Measurements from ENCODE around the gene GSTA4.

The GSTA4 gene

DNA sequence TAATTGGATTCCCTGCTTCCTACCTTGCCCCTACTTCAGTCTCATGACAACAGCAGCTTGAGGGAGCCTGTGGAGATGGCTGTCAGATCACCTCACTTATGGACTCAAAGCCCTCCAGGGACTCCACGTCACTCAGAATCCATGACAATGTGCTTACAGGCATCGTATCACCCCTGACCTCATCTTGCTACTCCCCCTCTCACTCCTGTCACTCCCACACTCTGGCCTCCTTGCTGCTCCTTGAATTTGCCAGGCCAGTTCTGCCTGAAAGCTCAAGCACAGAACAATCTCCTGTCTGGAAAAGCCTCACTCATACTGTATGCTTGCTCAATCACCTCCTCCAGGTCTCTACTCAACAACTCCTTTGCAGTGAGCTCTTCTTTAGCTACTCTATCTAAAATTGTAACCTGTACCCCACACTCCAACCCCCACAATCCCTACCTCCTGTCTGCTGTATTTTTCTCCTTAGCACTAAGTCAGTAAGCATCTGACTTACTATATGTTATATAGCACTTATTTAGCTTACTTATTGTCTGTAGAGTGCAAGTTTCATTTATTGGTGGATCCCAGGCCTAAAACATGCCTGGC is 10.7 kb upstream of the GSTA4 start:
- TF ChIP-seq CTCF (IDR thresholded peaks at IDR 0.05; ENCODE audit: borderline replicate concordance, insufficient read depth, low read depth, low read length) = no peak
- H3K4me3 ChIP-seq (ENCODE audit: low read depth, low read length) = no peak overlapping the region

DNA sequence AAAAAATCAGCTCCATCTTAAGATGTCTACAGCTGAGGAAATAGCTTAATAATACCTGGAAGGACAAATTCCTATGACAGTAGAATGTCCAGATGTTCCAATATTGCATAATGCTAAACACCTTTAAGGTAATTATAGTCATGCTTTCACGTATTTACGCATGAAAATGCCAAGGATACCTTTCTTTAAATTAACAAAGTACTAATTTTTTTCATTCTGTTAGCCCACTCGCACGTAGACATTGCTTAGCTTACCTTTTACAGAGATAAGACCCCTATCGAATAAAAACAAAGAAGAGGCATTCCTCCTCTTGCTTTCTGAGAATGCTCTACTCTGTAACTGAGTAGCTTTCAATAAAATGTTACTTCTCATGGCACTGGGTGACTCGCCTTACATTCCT is 4.4 kb upstream of the GSTA4 start:
- no peak for TF ChIP-seq CTCF (IDR thresholded peaks at IDR 0.05; ENCODE audit: borderline replicate concordance, insufficient read depth, low read depth, low read length)
- no peak overlapping the region for H3K4me3 ChIP-seq (ENCODE audit: low read depth, low read length)

- no peak for TF ChIP-seq CTCF (IDR thresholded peaks at IDR 0.05; ENCODE audit: borderline replicate concordance, insufficient read depth, low read depth, low read length)
These were observed 3.5 kb upstream of the GSTA4 start for GRCh38 chr6:52998603-52999002.

GRCh38 chr6:52995913-52996645 is 995 bp upstream of the GSTA4 start:
- peak overlapping the region; percentile 19 for H3K4me3 ChIP-seq (ENCODE audit: low read depth, low read length)
- no peak for TF ChIP-seq CTCF (IDR thresholded peaks at IDR 0.05; ENCODE audit: borderline replicate concordance, insufficient read depth, low read depth, low read length)

More at GRCh38 chr6:52998603-52999002, 3.5 kb upstream of the GSTA4 start:
- H3K4me3 ChIP-seq (ENCODE audit: low read depth, low read length) = no peak overlapping the region

DNA sequence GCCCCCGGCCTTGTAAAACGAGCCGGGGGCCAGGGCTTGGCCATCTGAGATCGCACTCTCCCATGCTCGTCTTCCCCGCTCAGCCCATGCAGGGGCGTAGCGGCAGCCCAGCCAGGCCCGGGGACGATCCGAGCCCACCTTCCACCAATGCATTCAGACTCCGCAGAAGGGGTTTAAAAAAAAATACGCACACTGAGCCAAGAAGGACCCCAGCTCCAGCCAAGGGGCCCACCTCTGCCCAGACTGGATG is 320 bp downstream of the GSTA4 start:
- no peak for TF ChIP-seq CTCF (IDR thresholded peaks at IDR 0.05; ENCODE audit: borderline replicate concordance, insufficient read depth, low read depth, low read length)
- H3K4me3 ChIP-seq (ENCODE audit: low read depth, low read length) = peak overlapping the region; percentile 42

DNA sequence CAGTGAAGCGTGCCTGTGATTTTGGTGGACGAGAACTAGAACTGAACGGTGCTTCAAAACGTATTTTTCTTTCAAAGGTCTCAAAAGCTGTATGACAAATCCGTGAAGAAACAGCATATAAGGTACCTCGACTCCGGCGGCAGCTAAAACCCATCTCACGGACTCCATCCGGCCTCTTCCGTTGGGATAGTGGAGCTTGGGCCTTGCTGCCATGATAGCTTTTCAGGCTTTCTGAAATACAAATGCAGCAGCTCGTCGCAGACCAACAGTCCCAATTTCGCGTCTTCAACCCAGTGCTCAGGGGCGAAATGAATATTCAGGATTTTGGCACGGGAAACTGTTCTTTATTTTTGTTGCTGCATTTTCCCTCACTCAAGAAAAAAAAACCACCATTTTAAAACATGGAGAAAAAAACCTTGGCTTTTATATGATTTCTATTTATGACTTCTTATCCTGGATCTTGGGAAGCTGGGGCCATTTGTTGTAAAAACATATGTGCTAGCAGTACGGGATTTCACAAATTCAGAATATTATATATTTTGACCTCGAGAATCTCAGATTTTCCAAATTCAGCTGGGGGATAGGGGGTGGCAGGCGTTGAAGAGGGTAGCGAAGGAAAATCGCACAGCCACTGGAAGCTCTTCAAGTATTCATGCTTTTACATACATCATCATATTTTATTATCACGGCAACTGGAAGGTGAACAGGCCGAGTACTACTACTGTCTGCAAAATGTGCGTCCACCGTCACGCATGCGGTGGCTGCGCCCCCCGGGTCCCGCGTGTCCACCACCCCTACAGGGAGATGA is 849 bp downstream of the GSTA4 start:
- TF ChIP-seq CTCF (IDR thresholded peaks at IDR 0.05; ENCODE audit: borderline replicate concordance, insufficient read depth, low read depth, low read length) = no peak
- peak overlapping the region; percentile 42 for H3K4me3 ChIP-seq (ENCODE audit: low read depth, low read length)

Measured in GM12875 (cell line).